ENCODE results near the gene PCBP3.
"Not testable (repeated sequence)": the region's sequence is repeated elsewhere in the genome, so short reads cannot be mapped to it uniquely, and the experiment has no call there.

PCBP3 gene

DNA sequence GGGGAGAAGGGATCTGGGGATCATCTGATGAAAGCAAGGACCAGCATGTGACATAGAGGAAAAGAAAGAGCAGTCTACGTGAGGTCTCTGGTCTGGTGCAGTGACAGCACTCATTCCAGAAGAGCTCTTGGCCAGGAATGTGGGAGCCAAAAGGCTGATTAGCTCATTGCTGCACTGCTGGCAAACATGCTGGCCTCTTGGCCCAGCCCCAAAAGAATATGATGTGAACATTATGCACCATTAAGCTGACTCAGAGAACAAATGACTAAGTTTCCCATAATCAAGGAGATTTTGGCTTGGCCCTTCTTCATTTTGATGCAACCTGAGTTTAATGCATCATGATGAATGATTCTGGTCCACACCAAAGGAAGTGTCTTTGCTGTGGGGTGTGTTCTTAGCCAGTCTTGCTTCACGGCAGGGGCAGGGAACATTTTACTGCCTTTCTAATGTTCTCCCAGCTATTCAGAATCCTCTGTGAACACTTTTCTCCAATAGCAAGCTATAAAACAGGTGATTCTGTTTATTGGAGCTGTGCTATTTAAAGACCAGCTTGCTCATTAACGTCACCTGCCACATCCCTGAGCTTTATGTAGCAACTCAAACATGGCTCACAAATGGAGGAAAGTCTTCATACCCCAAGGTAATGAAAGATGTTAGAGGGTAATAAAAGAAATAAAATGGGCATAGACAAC, 55.1 kb downstream of the PCBP3 start:
- DNase-seq: no peak

DNA sequence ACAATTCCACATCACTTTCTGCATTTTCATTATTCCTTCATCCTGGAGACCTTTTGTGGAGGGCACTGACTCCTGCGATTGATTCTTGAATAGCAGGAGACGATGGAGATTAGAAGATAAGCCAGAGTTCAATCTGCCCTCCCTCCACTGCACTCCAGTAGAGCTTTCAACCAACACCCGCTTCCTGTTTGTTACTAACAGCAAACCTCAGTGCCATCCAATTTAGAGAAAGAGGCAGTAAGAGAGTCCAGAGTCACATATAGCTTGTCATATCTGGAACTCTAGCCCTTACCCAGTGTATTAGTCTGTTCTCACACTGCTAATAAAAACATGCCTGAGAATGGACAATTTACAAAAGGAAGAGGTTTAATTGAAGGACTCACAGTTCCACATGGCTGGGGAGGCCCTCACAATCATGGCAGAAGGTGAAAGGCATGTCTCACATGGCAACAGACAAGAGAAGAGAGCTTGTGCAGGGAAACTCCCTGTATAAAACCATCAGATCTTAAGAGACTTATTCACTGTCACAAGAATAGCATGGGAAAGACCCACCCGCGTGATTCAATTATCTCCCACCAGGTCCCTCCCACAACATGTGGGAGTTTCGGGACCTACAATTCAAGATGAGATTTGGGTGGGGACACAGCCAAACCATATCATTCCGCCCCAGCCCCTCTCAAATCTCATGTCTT, 55.9 kb downstream of the PCBP3 start:
- no peak for DNase-seq

DNA sequence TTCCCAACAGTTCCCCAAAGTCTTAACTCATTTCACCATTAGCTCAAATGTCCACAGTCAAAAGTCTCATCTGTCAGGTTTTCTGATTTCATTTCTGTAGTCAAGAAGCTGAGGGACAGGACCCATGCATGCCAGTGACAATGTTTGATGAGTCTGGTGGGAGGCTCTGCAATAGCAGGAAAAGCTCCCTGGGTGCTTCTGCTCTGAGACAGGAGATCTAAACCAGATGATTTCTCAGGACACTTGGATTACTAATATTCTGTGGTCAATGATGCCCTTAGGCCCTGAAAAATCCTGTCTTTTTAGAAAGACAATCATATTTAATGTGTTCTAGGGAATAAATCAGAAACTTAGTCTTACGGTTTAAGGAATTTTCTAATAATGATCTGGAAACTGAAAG, 56.4 kb downstream of the PCBP3 start:
- DNase-seq: no peak

DNA sequence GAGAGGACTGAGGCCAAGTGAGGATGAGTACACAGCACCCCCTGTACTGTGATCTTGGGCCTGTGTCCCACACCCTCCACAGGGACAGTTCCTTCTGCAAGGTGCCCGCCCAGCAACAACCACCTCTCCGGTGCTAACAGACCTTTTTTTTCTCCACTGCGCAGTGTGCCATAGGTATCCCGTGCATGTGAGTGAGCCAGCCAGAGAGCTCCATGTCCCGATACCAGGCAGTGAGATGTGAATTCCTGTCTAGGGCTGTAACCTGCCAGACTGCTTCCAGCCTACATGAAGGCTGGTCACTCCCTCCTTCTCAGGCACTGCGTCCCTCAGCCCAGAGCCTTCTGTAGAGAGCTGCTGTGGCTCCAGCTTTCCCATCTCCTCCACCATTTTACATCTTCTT, 56.9 kb downstream of the PCBP3 start:
- DNase-seq: no peak

DNA sequence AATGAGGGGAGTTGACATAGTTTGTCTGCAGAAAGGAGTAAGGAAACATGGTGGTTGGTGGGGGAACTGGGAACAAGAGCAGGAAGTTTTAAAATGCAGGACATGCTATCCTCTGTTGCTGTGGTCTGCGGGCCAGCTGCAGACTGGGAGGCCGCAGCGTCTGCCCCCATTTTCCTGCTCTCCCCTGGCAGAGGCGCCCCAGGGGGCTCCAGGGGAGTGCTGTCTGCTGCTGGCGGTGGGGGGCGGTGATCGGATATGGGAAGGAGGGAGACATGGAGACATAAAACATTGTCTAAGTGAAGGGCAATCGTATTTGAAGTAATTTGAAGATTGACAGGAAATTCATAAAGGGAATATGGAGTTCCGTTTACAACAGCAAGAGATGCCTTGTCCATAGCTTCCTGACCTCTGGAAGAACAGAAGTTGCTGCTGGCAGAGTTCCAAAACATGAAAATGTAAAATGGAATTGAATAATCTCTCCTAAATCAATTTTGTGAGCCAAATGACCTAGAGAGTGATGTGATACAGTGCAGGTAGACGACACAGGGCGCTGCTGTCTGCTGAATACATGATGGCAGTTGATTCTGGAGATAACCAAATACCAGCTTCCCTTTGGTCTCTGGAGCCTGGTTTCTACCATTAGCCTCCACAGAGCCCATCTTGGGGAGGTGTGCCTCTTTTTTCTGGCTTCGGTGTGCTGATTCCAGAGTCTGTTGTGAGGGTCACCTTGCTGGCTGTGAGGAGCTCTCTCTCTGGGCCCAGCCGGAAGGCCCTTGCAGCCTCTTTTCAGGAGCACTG, 61.0 kb downstream of the PCBP3 start:
- no peak for DNase-seq

DNA sequence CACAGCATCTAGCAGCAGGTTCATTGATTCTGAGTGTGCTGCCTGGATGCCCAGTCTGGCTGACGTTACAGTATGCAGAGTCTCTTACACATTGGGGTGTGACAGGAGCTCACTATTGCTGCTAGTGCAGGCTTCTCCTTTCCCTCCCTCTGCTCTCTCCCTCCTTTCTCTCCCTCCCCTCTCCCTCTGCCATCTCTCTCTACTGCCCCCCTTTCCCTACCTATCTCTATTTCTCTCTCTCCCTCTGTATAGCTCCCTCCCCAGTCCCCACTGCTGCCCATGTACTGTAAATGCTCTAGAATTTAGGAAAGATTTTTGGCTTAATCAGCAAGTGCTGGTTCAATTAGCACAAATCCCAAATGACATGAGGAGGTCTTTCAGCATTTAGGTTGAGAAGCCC, 62.8 kb downstream of the PCBP3 start:
- no peak for DNase-seq

DNA sequence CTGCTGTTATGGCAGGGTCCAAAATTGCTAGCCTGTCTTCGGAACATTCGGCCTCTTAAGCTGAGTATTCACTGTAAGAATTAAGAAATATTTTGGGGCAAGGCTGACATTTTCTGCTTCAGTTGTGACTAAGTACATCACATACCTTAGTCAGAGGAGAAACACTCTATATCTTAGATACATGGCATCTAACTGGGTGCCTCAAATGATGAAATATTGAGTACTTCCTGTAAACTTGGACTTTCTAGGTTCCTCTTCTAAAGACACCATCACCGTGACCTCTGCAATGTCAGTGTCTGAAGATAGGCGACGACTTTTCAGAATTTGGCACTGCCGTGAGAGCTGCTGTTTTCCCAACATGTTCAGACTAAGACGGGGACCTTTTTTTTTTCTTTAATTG, 65.6 kb downstream of the PCBP3 start:
- no peak for DNase-seq

DNA sequence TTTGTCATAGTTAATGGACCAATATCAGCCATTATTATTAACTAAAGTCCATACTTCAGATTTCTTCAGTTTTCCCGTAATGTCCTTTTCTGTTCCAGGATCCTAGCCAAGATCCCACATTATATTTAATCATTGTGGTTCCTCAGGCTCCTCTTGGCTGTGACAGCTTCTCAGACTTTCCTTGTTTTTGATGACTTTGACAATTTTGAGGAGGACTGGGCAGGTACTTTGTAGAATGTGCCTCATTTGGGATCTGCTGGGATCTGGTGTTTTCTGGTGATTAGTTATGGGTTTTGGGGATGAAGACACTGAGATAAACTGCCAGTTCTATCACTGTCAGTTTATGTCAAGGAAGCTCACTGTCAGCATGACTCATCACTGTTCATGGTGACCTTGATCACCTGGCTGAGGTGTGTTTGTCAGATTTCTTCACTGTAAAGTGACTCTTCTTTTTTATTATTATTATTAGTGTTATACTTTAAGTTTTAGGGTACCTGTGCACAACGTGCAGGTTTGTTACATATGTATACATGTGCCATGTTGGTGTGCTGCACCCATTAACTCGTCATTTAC, 66.3 kb downstream of the PCBP3 start:
- DNase-seq: no peak

DNA sequence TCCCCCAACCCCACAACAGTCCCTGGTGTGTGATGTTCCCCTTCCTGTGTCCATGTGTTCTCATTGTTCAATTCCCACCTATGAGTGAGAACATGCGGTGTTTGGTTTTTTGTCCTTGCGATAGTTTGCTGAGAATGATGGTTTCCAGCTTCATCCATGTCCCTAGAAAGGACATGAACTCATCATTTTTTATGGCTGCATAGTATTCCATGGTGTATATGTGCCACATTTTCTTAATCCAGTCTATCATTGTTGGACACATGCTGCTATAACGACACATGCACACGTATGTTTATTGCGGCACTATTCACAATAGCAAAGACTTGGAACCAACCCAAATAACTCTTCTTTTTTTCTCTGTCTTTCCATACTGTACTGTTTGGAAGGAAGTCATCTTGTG, 66.8 kb downstream of the PCBP3 start:
- not testable (repeated sequence) for DNase-seq

DNA sequence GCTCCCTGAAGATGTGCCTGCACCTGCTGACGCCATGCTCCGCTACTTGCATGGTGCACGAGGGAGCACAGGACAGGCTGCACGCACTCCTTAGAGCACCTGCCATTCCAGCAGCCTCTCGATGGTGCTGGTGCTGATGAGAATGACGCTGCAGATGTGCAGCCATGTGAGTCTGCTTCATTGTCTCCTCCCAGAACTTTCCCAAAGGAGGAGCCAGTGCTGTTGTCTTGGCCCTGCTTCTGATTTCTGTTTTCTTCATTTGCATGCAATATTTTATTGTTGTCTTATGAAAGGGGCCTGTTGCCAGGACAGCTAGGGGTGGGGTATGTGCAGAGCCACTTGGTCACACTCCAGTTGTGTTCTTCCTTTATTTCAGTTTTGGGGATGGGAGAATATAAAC, 70.1 kb downstream of the PCBP3 start:
- no peak for DNase-seq

DNA sequence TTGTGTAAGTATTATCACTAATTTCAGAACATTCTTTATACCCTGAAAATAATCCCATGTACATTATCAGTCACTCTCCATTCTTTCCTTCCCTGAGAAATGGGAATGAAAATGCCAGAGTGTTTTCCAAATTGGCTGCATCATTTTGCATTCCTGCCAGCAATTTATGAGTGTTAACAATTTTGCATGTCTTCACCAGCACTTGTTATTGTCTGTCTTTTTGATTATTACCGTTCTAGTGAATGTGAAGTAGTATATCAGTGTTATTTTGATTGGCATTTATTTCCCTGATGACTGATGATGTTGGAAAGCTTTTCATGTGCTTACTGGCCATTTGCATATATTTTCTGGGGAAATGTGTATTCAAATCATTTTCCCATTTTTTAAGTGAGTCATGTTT, 71.9 kb downstream of the PCBP3 start:
- DNase-seq: no peak

DNA sequence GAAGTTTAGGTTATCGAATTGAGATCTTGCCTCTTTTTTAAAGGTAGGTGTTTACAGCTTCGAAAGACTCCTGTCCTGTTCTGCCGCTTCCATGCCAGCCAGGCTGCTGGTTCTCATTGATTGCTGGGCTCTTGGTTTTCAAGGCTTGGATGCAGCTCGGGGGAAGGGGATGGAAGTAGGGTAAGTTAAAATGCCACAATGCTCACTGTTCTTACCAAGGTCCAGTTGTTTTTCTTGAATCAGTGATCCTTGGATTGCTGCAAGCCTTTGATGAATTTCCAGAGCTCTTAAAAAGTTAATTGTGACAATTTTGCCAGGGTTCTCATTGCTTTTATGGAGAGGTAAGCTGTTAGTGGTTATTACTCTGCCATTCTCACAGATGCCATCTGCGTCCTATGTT, 74.9 kb downstream of the PCBP3 start:
- DNase-seq: no peak

DNA sequence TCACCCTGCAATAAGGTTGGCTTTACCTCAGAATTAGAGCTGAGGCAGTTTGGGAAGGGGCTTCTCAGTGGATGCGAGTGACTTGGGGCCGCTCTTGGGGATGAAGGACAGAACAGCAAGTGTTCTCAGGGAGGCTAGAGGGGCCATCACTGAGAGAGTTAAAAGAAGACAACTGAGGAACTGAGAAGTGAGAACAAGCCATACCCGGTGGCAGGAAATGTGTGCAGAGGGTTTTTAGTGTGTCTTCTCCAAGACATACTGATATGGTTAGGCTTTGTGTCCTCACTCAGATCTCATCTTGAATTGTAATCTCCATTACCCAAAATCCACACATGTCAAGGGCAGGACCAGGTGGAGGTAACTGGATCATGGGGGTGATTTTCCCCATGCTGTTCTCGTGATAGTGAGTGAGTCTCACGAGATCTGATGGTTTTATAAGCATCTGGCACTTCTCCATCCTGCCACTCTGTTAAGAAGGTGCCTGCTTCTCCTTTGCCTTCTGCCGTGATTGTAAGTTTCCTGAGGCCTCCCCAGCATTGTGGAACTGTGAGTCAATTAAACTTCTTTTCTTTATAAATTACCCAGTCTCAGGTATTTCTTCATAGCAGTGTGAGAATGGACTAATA, 75.8 kb downstream of the PCBP3 start:
- DNase-seq: no peak

DNA sequence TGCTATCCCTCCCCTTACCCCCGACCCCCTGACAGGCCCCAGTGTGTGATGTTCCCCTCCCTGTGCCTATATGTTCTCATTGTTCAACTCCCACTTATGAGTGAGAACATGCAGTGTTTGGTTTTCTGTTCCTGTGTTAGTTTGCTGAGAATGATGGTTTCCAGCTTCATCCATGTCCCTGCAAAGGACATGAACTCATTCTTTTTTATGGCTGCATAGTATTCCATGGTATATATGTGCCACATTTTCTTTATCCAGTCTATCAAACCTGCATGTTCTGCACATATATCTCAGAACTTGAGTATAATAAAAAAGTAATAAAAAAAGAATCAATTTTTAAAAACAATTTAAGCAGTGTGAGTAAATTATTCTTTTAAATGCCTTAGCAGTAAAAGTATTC, 76.7 kb downstream of the PCBP3 start:
- not testable (repeated sequence) for DNase-seq

DNA sequence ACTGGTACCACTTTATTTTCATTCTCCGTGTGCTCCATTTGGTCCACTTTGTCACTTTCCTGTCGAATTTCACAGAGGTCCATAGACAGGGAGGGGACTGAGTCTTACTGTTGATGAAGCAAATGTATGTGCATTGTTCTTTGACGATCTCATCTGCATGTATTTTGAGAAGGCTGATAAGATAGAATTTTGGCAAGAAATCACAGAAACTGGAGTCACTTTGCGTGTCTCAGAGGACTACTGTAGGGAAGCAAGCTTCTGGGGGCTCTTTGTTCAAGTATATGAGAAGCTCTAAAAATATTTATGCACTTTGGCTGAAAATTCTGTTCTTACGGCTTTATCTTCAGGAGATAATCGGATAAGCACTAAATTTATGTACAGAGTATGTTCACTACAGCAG, 78.1 kb downstream of the PCBP3 start:
- no peak for DNase-seq

DNA sequence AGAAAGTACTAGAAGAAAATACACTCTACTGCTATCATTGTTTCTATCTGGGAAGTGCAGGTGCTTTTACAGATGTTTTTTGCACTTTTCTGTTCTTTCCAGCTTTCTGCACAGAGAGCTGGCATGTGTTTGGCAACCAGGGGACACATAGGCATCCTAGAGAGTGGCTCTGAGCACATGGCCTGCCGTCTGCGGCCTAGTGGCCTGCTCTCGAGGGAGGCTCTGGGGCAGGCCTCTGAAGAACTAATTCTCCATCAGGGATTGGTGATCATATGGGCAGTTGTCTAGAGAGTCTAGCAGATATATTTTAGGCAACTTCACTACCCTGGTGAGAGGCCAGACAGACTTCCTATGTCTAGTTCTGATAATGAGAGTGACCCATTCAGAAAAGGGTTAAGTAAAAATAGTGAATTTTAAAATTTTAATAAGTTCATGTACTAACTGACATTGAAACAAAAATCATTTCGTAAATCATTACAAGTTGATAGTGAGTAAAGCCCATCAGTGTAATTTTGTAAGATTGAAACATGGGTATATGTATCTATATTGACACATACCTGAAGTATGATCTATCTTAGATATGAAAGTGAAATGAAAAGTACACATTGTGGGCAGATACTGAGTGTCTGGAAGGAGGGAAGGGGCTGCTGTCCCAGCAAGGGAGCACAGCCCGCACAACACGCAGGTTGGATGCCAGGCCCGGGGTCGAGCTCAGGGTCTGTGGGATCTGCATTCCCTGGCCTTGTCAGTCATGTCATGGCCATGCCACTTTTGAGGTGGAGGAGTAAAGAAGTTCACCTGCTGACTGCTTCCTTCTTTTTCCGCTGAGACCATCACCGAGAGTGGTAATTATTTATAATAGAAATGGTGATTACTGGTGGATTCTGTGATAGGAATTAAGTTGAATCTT, 79.8 kb downstream of the PCBP3 start:
- DNase-seq: no peak

DNA sequence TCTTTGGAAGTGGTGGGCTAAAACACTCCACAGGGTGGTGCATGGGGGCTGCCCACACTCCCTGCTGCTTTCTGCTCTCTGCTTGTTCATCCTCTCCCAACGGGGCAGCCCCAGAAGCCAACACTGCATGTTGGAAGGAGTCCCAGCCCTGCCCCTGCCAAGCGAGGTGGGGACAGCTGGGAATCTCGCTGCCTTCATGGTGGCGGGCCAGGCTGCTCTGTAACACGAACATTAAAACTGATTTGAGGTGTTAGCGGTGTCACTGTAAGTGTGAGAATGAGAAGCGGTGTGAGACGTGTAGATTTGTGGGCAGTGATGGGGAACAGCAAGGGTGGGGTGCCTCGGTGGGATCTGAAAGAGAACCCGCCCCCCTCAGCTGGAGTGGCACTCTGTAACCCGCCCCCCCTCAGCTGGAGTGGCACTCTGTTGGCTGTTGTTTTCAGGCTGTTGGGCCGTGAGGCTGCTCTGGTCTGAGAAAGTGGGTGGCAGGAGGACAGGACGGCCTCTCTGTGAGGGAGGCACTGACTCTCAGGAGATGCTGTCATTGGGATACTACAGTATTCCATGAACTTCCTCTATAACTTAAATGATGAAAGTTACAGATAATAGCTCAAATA, 80.9 kb downstream of the PCBP3 start:
- DNase-seq: no peak

DNA sequence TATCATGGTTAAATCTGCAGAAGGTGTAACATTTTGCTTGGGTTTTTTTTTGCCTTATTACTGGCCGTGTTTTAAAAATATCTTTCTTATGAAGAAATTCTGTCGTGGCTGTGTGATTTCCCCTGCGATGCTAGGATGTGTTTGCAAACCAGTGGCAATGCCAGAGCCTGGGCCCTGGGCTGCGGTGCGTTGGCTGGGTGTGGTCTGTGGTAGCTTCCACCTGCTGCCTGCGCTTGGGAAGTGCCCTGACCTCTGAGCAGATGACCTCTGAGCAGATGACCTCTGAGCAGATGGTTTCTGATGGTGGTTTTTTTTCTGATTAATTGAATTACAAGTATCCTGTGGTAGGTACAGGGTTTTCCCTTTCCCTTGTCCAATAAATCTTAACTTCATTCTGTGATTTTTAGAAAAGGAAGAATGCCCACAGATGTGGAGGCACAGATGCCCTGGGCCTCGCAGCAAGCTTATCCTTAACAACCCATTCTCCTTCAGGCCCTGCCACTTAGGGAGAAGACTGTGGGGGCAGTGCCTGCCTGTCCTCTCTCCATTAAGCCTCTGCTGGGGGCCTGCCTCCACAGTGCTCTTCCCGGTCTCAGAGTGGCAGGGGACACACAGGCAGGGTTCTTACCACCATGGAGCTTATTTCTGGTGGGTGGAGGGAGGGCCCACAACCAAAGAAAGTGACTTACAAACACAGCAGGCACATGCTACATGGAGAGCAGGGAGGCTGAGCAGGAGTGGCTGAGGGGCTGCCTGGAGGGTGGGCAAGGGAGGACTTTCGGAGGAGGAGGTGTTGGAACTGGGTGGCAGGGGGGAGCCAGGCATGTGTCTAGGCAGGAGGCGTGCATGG, 81.7 kb downstream of the PCBP3 start:
- no peak for DNase-seq

DNA sequence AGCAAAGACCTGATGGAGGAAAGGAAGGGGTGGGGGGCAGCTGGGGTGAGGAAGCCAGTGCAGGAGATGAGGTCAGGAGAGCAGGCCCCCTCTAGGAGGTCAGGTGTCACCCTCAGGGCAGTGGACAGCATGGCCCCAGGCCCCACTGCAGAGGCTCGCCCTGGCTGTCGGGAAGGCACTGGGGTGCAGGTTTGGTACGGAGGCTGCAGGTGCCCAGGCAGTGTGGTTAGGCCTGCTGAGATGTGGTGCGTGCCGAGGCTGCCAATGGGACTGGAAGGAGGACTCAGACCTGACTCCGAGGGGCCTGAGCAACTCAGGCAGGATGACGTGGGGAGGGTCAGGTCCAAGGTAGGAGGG, 82.3 kb downstream of the PCBP3 start:
- DNase-seq: no peak

DNA sequence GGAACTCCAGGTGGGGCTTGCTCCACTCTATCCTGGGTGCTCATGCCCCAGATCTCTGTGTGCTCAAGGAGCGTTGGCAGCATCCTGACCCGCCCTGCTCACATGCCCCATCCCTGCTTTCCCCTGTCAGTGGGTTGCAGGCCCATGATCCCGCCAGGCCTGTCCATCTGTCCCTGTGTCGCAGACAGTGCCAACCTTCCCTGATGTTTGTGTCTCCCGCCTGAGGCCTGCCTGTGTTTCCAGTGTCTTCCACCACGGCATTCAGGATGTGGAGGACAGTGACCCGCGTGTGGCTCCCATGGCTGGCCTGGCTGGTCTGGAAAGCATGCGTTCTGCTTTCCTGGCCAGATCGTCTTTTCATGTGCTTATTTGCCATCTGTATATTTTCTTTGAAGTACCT, 82.9 kb downstream of the PCBP3 start:
- no peak for DNase-seq

DNA sequence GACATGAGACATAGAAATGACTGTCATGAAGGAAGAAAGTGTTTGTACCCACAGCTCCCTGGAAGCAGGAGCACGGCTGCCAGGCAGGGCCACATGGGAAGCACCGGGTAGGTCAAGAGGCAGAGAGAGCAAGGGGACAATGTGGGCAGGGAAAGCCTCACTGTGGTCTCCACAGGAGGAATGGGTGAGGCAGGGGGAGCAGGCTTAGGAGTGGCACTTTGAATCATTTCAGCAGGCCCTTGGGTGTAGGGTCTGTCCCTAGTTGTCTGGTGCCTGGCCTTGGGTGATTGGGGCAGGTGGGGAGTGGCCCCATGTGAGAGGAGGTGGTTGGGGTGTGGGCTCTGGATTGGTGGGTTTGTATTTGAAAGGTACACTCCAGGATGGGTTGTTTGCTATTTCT, 83.9 kb downstream of the PCBP3 start:
- no peak for DNase-seq
